H9 (cell line): ENCODE data around the gene ARHGAP8. TPM values are rescaled to one million over a fixed set of nuclear protein-coding genes. Genes with fewer than 3 reads are reported as not detected.

ENCODE experiments used
- DNase-seq: peaks from one replicate; pipeline ENCODE4 v3.0.0-alpha.2; 2017
- H2AFZ ChIP-seq: one replicate; pipeline ENCODE4 v1.6.1; 2013; ENCODE audit warnings: mild to moderate bottlenecking, low read length, control low read depth, moderate library complexity
- H2AK5ac ChIP-seq: 2 replicates; pipeline ENCODE4 v1.6.1; 2013; ENCODE audit warnings: low read length, control low read depth, mixed read lengths; ENCODE audit not compliant: insufficient read length
- H2BK120ac ChIP-seq: one replicate; pipeline ENCODE4 v1.6.1; 2013; ENCODE audit warnings: low read depth, mild to moderate bottlenecking, low read length, control low read depth, inconsistent platforms; ENCODE audit not compliant: poor library complexity, severe bottlenecking
- H2BK12ac ChIP-seq: 2 replicates; pipeline ENCODE4 v1.6.1; 2013; ENCODE audit warnings: low read length, control low read depth, mixed read lengths, low read depth; ENCODE audit not compliant: insufficient read length
- H2BK15ac ChIP-seq: 2 replicates; pipeline ENCODE4 v1.6.1; 2013; ENCODE audit warnings: low read depth, low read length, control low read depth
- H2BK20ac ChIP-seq: one replicate; pipeline ENCODE4 v1.6.1; 2013; ENCODE audit warnings: low read depth, mild to moderate bottlenecking, low read length, control low read depth, inconsistent platforms; ENCODE audit not compliant: poor library complexity, severe bottlenecking
- H2BK5ac ChIP-seq: 2 replicates; pipeline ENCODE4 v1.6.1; 2013; ENCODE audit warnings: low read length, control low read depth, mixed read lengths; ENCODE audit not compliant: insufficient read length
- H3K14ac ChIP-seq: 2 replicates; pipeline ENCODE4 v1.6.1; 2013; ENCODE audit warnings: low read length, control low read depth; ENCODE audit not compliant: insufficient read depth
- H3K18ac ChIP-seq: 2 replicates; pipeline ENCODE4 v1.6.1; 2013; ENCODE audit warnings: low read depth, mild to moderate bottlenecking, mixed read lengths, low read length, control low read depth; ENCODE audit not compliant: insufficient read length
- H3K23ac ChIP-seq: 2 replicates; pipeline ENCODE4 v1.6.1; 2013; ENCODE audit warnings: low read length, control low read depth, mixed read lengths, low read depth; ENCODE audit not compliant: insufficient read length
- H3K23me2 ChIP-seq: 2 replicates; pipeline ENCODE4 v1.6.1; 2013; ENCODE audit warnings: low read depth, mild to moderate bottlenecking, mixed read lengths, low read length, control low read depth; ENCODE audit not compliant: insufficient read length, poor library complexity, severe bottlenecking
- H3K27ac ChIP-seq: 2 replicates; pipeline ENCODE4 v1.5.1; 2013; ENCODE audit warnings: low read length, control low read depth, mixed read lengths, low read depth; ENCODE audit not compliant: insufficient read length
- H3K27me3 ChIP-seq: 2 replicates; pipeline ENCODE4 v1.6.1; 2013; ENCODE audit warnings: low read length, control low read depth, inconsistent platforms; ENCODE audit not compliant: insufficient read depth
- H3K4ac ChIP-seq: 2 replicates; pipeline ENCODE4 v1.6.1; 2013; ENCODE audit warnings: low read depth, mild to moderate bottlenecking, control low read depth, inconsistent platforms, low read length, moderate library complexity
- H3K4me1 ChIP-seq: 2 replicates; pipeline ENCODE4 v1.6.1; 2013; ENCODE audit warnings: low read length, control low read depth, inconsistent platforms; ENCODE audit not compliant: insufficient read depth
- H3K4me2 ChIP-seq: 2 replicates; pipeline ENCODE4 v1.6.1; 2013; ENCODE audit warnings: low read length, control low read depth, mixed read lengths; ENCODE audit not compliant: insufficient read length, insufficient read depth
- H3K56ac ChIP-seq: 2 replicates; pipeline ENCODE4 v1.6.1; 2013; ENCODE audit warnings: low read depth, mild to moderate bottlenecking, mixed read lengths, low read length, control low read depth; ENCODE audit not compliant: insufficient read length
- H3K79me1 ChIP-seq: 2 replicates; pipeline ENCODE4 v1.6.1; 2013; ENCODE audit warnings: low read depth, mild to moderate bottlenecking, moderate library complexity, low read length, control low read depth, inconsistent platforms; ENCODE audit not compliant: insufficient read depth, poor library complexity, severe bottlenecking
- H3K79me2 ChIP-seq: 2 replicates; pipeline ENCODE4 v1.6.1; 2013; ENCODE audit warnings: low read length, control low read depth, inconsistent platforms; ENCODE audit not compliant: insufficient read depth
- H3K9ac ChIP-seq: 2 replicates; pipeline ENCODE4 v1.6.1; 2013; ENCODE audit warnings: low read length, control low read depth, mixed read lengths; ENCODE audit not compliant: insufficient read length; ENCODE audit errors: extremely low read depth
- H3K9me3 ChIP-seq: one replicate; pipeline ENCODE4 v1.6.1; 2013; ENCODE audit warnings: low read depth, low read length, inconsistent platforms; ENCODE audit not compliant: control insufficient read depth
- H3T11ph ChIP-seq: one replicate; pipeline ENCODE4 v1.6.1; 2013; ENCODE audit warnings: mild to moderate bottlenecking, low read length, control low read depth, inconsistent platforms
- H4K20me1 ChIP-seq: one replicate; pipeline ENCODE4 v1.6.1; 2013; ENCODE audit not compliant: control insufficient read depth, insufficient read length, insufficient read depth
- H4K5ac ChIP-seq: 2 replicates; pipeline ENCODE4 v1.6.1; 2013; ENCODE audit warnings: low read depth, mild to moderate bottlenecking, mixed read lengths, low read length, control low read depth; ENCODE audit not compliant: insufficient read length
- H4K8ac ChIP-seq: replicated peaks from 2 replicates; pipeline ENCODE4 v1.6.1; 2013; ENCODE audit warnings: low read length, control low read depth, mixed read lengths, low read depth; ENCODE audit not compliant: insufficient read length
- H4K91ac ChIP-seq: 2 replicates; pipeline ENCODE4 v1.6.1; 2013; ENCODE audit warnings: low read depth, mild to moderate bottlenecking, moderate library complexity, mixed read lengths, low read length, control low read depth; ENCODE audit not compliant: insufficient read length
- H3K27ac Mint-ChIP-seq, 3 experiments: 2 replicates in 2 of 3; 3 replicates in 1 of 3; pipeline ENCODE4 v1.8.0; 2020 to 2021; ENCODE audit warnings: mixed read lengths in 3 of 3, mild to moderate bottlenecking in 1 of 3, moderate library complexity in 1 of 3
- H3K27me3 Mint-ChIP-seq: 2 replicates; pipeline ENCODE4 v1.8.0; 2021; ENCODE audit warnings: low read depth, mild to moderate bottlenecking, moderate library complexity, mixed read lengths
- H3K36me3 Mint-ChIP-seq, 3 experiments: 2 replicates in 2 of 3; 3 replicates in 1 of 3; pipeline ENCODE4 v1.8.0; 2020 to 2021; ENCODE audit warnings: low read depth in 3 of 3, mixed read lengths in 3 of 3; ENCODE audit not compliant: insufficient read depth in 1 of 3
- H3K4me1 Mint-ChIP-seq, 2 experiments: 2 replicates each; pipeline ENCODE4 v1.8.0; 2020; ENCODE audit warnings: mixed read lengths in 2 of 2
- H3K4me3 Mint-ChIP-seq, 2 experiments: 2 replicates in 1 of 2; 3 replicates in 1 of 2; pipeline ENCODE4 v1.8.0; 2020 to 2021; ENCODE audit warnings: mild to moderate bottlenecking in 2 of 2, mixed read lengths in 2 of 2, moderate library complexity in 1 of 2
- H3K9me3 Mint-ChIP-seq, 2 experiments: 2 replicates in 1 of 2; 3 replicates in 1 of 2; pipeline ENCODE4 v1.8.0; 2020; ENCODE audit warnings: mild to moderate bottlenecking in 2 of 2, mixed read lengths in 2 of 2, moderate library complexity in 1 of 2
- WGBS: extraction: QIAGEN DNeasy Blood & Tissue Kit; methylation state at CpG from one replicate; pipeline ENCODE4 v1.1.7; 2013; ENCODE audit warnings: missing lambda C conversion rate, low lambda C conversion rate, mixed read lengths; ENCODE audit not compliant: insufficient read length; ENCODE audit errors: extremely low coverage; 5-methylcytosine and 5-hydroxymethylcytosine counted together
- total RNA-seq: library from RNA; stranded (reverse); gene quantifications from 2 replicates; pipeline ENCODE4 v1.2.1, GENCODE V29; 2021
- TF ChIP-seq, protein P1 (sequence below): fragments of 200-600 bp; sonication (generic); conservative IDR thresholded peaks from 3 replicates; pipeline ENCODE4 v1.8.0; 2021; ENCODE audit warnings: antibody characterized with exemption, mild to moderate bottlenecking

Gene ARHGAP8
- total RNA-seq, 1 experiment from 2014 or later, result 35.4 TPM

DNA sequence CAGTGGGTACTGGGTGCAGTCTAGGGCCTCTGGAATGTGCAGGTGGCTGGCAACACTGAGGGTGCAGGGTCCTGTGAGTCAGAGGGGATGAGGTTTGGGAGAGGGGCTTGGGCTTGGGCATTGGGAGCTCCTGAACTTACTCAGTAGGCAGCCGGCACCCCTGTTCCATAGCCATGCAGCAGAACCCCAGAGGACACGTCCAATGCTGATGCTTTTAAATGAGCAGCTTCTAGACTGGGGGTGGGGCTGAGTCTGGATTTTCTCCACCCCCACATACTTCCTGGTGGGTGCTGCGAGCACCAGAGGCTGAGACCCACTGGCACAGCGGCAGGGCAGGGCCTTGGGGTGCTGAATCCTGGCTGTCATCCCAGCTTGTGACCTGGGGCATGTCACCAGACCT is 71.4 kb downstream of the ARHGAP8 start:
- H2AK5ac ChIP-seq, result no peak overlapping the region
- no peak overlapping the region for H3T11ph ChIP-seq
- no peak overlapping the region for H4K91ac ChIP-seq
- H3K4me1 ChIP-seq, result peaks cover 3% of the 10 kb centered on the region; the same call in 1 of the 2 replicates
- H3K14ac ChIP-seq, result no peak overlapping the region
- TF ChIP-seq, protein P1, sequence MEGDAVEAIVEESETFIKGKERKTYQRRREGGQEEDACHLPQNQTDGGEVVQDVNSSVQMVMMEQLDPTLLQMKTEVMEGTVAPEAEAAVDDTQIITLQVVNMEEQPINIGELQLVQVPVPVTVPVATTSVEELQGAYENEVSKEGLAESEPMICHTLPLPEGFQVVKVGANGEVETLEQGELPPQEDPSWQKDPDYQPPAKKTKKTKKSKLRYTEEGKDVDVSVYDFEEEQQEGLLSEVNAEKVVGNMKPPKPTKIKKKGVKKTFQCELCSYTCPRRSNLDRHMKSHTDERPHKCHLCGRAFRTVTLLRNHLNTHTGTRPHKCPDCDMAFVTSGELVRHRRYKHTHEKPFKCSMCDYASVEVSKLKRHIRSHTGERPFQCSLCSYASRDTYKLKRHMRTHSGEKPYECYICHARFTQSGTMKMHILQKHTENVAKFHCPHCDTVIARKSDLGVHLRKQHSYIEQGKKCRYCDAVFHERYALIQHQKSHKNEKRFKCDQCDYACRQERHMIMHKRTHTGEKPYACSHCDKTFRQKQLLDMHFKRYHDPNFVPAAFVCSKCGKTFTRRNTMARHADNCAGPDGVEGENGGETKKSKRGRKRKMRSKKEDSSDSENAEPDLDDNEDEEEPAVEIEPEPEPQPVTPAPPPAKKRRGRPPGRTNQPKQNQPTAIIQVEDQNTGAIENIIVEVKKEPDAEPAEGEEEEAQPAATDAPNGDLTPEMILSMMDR, result no peak
- H3K4me2 ChIP-seq, result no peak overlapping the region
- Mint-ChIP-seq H3K36me3 (peaks cover 11 to 31% (median 27%) of the 10 kb centered on the region in 3 experiments; a peak in 6 of 7 replicates), H3K27me3 (no peaks in the 10 kb centered on the region), H3K4me3 (peak overlapping the region in 1 of 2 experiments; percentile 17; a peak in 1 of 5 replicates), H3K27ac (peak overlapping the region in 2 of 3 experiments; percentile 3 to 35; a peak in 2 of 7 replicates), H3K4me1 (peaks cover 14 to 21% of the 10 kb centered on the region in 2 experiments), H3K9me3 (no peaks in the 10 kb centered on the region; a peak in 1 of 5 replicates)
- H3K56ac ChIP-seq, result no peak overlapping the region
- H2BK5ac ChIP-seq, result no peak overlapping the region
- H4K5ac ChIP-seq, result no peak overlapping the region
- H2AFZ ChIP-seq, result no peak overlapping the region
- no peak overlapping the region for H2BK12ac ChIP-seq
- H3K4ac ChIP-seq, result no peak overlapping the region
- H4K8ac ChIP-seq, result no peak overlapping the region
- DNase-seq, result no peak
- no peaks in the 10 kb centered on the region for H3K27me3 ChIP-seq
- H3K18ac ChIP-seq, result no peak overlapping the region
- no peak overlapping the region for H2BK15ac ChIP-seq
- no peak overlapping the region for H2BK20ac ChIP-seq
- no peaks in the 10 kb centered on the region for H4K20me1 ChIP-seq
- H2BK120ac ChIP-seq, result no peak overlapping the region
- no peaks in the 10 kb centered on the region for H3K9me3 ChIP-seq
- H3K79me1 ChIP-seq, result no peaks in the 10 kb centered on the region
- WGBS, result no CpG with 5 or more reads among the region's 4 CpGs
- no peaks in the 10 kb centered on the region for H3K79me2 ChIP-seq
- no peak overlapping the region for H3K9ac ChIP-seq
- H3K23ac ChIP-seq, result no peak overlapping the region
- H3K27ac ChIP-seq, result no peak overlapping the region
- H3K23me2 ChIP-seq, result no peaks in the 10 kb centered on the region
